Activated CD8-positive, alpha-beta memory T cell treated with anti-CD3 and anti-CD28 coated beads, Interleukin-2, amount 50 U/mL, for 4 hours (primary cell): ENCODE measurements around the gene NEURL1.
"Not testable (repeated sequence)": the region's sequence is repeated elsewhere in the genome, so short reads cannot be mapped to it uniquely, and the experiment has no call there.

Source experiments
- DNase-seq: peaks from one replicate; pipeline ENCODE4 v3.0.0-alpha.2; 2020

Gene NEURL1

GRCh38 chr10:103497161-103497915 is 3.8 kb downstream of the NEURL1 start:
- no peak for DNase-seq

DNA sequence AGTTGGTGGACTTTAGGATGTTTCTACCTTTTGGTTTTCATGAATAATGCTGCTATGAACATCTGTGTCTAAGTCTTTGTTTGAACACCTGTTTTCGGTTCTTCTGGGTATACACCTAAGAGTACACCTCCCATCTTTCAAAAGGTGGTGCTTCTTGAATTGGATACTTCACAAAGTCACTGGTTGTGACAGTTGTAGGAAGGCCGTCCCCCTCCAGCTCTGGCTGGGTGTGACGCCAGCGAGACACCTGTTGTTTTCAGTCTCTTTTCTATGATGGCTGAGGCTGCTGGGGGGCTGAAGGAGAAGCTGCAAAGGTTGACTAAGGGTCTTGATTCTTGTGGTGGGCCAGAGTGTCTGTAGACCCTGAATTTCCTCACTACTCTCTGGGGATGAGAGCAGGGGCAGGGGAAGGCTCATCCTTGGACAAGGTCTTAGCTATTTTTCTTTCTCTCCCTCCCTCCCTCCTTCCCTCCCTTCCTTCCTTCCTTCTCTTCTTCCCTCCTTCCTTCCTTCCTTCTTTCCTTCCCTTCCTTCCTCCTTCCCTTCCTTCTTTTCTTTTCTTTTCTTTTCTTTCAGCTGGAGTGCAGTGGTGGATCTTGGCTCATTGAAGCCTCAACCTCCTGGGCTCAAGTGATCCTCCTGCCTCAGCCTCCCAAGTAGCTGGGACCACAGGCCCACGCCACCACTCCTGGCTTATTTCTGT is 5.6 kb downstream of the NEURL1 start:
- DNase-seq: no peak

- no peak for DNase-seq
These were observed 6.4 kb downstream of the NEURL1 start for GRCh38 chr10:103499881-103500280.

DNA sequence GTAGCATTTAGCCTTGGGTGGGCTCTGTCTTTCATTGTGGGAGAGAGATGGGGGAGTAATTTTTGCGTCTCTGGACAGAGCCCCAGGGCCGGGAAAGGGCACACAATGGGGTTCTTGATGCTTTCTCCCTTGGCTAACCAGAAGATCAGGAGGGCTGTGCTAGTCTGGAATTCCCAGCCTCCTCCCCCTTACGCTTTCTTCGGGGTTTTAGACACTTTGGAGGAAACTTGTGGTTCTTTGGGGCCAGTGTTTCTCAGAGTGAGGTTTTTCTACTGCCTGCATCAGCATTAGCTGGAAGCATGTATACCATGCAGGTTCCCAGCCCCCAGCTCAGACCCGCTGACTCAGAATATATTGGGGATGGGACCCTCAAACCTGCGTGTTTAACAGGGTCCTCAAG is 7.0 kb downstream of the NEURL1 start:
- no peak for DNase-seq

- no peak for DNase-seq
These were observed 7.7 kb downstream of the NEURL1 start for GRCh38 chr10:103501186-103501585.

DNA sequence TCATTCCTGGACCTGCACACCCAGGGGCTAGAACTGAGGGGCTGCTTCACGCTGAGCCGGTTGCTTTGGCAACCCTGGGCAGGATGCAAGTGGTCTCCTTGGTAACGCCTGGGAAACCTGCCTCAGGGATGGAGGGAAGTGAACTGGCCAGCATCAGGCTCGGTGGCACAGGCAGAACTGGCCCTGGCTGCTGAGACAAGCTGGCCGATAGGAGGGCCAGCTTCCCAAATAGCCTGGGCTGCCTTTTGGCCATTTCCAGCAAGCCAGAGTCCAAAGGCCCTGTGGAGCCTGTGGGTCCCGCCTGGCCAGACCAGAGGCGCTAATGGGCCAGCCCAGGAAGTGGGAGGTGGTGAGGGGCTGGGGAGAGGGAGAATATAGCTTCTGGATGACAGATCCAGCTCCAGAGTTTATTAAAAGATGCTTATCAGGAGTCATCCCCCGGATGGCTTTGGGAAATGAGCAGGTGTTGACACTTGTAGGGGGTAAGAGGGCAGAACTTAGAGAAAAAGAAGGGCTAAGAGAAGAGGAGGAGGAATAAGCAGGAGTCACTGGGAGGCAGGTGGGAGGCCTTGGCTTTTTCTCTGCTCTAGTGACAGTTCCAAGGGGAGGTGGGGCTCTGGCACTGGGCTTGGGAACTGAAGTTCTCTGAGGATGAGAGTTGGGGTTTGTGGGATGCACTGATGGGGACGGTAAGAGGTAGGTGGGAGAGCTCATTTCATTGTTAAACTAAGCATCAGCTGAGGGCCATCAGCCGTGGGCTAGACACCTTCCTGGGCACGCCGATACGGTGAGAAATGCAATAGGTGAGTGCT is 9.6 kb downstream of the NEURL1 start:
- no peak for DNase-seq

GRCh38 chr10:103503777-103504176 is 10.3 kb downstream of the NEURL1 start:
- not testable (repeated sequence) for DNase-seq

- DNase-seq: peak; percentile 35
These were observed 10.8 kb downstream of the NEURL1 start for GRCh38 chr10:103504181-103504783.

GRCh38 chr10:103506061-103506460 is 12.6 kb downstream of the NEURL1 start:
- no peak for DNase-seq

DNA sequence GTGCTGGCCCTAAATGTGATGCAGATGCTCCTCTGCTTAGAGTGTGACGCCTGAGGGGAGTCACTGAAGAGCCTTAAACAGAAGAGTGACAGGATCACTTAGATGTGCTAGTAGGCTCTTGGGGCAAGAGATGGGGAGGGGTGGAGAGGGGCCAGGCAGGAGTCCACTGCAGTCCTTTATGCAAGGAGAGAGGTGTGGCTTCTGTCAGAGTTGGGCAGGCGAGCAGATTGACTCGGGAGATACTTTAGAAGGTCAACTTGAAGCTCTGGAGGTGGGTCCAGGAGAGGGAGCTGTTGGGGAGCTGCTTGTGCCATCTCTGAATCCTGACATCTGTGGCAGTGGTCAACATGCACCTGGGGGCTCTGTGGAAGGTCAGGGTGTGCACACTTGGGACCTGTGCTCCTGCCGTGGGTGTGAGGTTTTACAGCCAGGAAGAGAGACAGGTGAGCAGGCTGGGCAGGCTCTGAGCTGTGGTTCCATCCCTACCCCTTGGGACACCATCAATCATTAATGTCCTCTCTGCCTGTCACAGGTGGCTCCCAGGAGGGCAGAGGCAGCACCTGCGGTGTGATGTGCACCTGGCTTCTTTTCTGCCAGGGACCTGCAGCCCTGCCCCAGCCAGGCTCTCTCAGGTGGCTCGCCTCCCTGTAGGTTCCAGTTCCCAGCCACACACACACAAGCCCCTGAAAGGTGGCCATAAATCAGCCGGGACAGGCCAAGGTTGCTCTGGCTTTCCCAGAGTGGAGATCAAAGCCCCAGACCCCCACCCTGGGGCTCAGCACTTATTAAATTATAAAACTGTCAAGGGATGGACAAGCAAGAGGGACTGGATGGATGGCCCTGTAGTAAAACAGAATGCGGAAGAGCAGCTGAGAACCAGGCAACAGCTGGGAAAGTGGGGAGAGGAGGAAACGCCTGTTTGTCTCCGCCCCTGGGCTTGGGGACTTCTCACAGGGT is 14.0 kb downstream of the NEURL1 start:
- DNase-seq: no peak

GRCh38 chr10:103510046-103510685 is 16.7 kb downstream of the NEURL1 start:
- no peak for DNase-seq

- DNase-seq: no peak
These were observed 17.6 kb downstream of the NEURL1 start for GRCh38 chr10:103510791-103511752.

GRCh38 chr10:103512166-103512565 is 18.7 kb downstream of the NEURL1 start:
- DNase-seq: no peak

- DNase-seq: no peak
These were observed 19.3 kb downstream of the NEURL1 start for GRCh38 chr10:103512591-103513379.

GRCh38 chr10:103513380-103514060 is 20.0 kb downstream of the NEURL1 start:
- DNase-seq: no peak

DNA sequence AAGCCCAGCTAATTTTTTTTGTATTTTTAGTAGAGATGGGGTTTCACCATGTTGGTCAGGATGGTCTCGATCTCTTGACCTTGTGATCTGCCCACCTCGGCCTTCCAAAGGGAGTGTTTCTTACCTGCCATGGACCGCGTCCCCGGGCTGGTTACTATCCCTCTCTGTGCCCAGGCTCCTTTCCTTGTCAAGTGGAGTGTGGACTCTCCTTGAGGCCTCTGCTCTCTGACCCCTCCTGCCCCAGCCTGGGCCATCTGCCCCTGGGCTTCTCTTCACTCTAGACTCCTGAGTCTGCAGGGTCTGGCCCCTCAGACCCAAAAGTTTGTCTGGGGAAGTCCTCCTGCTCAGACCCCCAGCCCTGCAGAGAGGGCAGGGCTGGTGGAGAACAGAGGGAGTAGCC is 20.7 kb downstream of the NEURL1 start:
- no peak for DNase-seq

- DNase-seq: no peak
These were observed 24.0 kb downstream of the NEURL1 start for GRCh38 chr10:103517234-103518085.

- DNase-seq: no peak
These were observed 26.3 kb downstream of the NEURL1 start for GRCh38 chr10:103519798-103520197.
